K562 (cell line): ENCODE results near the gene GUCA1A. TPM values are rescaled to one million over a fixed set of nuclear protein-coding genes. Genes with fewer than 3 reads are reported as not detected.

Experiments
- CXXC5 ChIP-seq: fragments of 250-450 bp; sonication (Bioruptor Pico); IDR thresholded peaks from 2 replicates; pipeline ENCODE4 v1.8.0; 2022; ENCODE audit warnings: inconsistent platforms, mild to moderate bottlenecking, moderate library complexity
- DPF2 ChIP-seq: fragments of 450-650 bp; IDR thresholded peaks from 2 replicates; pipeline ENCODE4 v1.6.1; 2016
- HIVEP1 ChIP-seq: fragments of 250-450 bp; sonication (Bioruptor Pico); IDR thresholded peaks from 2 replicates; pipeline ENCODE4 v1.4.0; 2020; ENCODE audit warnings: mild to moderate bottlenecking
- JUND ChIP-seq, 2 experiments: IDR thresholded peaks; 2 replicates in 1 of 2; 3 replicates in 1 of 2; pipeline ENCODE4 v1.6.1; 2011; ENCODE audit warnings: borderline replicate concordance in 2 of 2, low read depth in 2 of 2, low read length in 2 of 2, improper control_type of control experiment in 1 of 2, missing biosample characterization in 1 of 2, missing genetic modification characterization in 1 of 2, missing genetic modification reagents in 1 of 2
- MIER1 ChIP-seq: fragments of 450-650 bp; IDR thresholded peaks from 2 replicates; pipeline ENCODE4 v1.6.1; 2016; ENCODE audit warnings: antibody characterized with exemption, mild to moderate bottlenecking, low read depth
- PRPF4 ChIP-seq: fragments of 200-400 bp; formaldehyde crosslinking; IDR thresholded peaks from one replicate; pipeline ENCODE4 v1.6.1; 2017; ENCODE audit warnings: low read length, low read depth, mild to moderate bottlenecking; ENCODE audit not compliant: insufficient read depth, poor library complexity, severe bottlenecking
- ZNF507 ChIP-seq: conservative IDR thresholded peaks from 2 replicates; pipeline ENCODE4 v1.6.1; 2017; ENCODE audit warnings: missing genetic modification characterization, missing compliant biosample characterization
- ZNF696 ChIP-seq: fragments of 250-450 bp; sonication (Bioruptor Pico); conservative IDR thresholded peaks from 2 replicates; pipeline ENCODE4 v1.4.0; 2020; ENCODE audit warnings: mild to moderate bottlenecking, moderate library complexity
- polyA plus RNA-seq, 8 experiments: library from polyadenylated mRNA; depleted of rRNA in 4 of 8; stranded (reverse) in 5 of 8; unstranded in 3 of 8; fragments of >200 nt; fragmentation: Nextera tagmentation in 2 of 8; fragmentation: Illumina TruSeq in 1 of 8; extraction: Ambion mirVana in 2 of 8; extraction: Trizol in 1 of 8; gene quantifications; 2 replicates each; pipeline versions ENCODE4 v1.2.1 to v1.2.3, GENCODE V29; 2011 to 2014; ENCODE audit warnings: inconsistent platforms in 1 of 8, missing spikeins in 1 of 8
- total RNA-seq, 7 experiments: library from RNA; depleted of rRNA in 6 of 7; stranded (reverse); fragments of >200 nt in 6 of 7; fragmentation: Illumina TruSeq in 2 of 7; extraction: Trizol in 2 of 7; gene quantifications; 2 replicates each; pipeline versions ENCODE4 v1.2.1 to v1.2.3, GENCODE V29; 2011 to 2021; ENCODE audit warnings: low replicate concordance in 1 of 7
- TF ChIP-seq, protein P1 (sequence below): fragments of 250-450 bp; sonication (Bioruptor Pico); IDR thresholded peaks from 2 replicates; pipeline ENCODE4 v1.5.0; 2021
- TF ChIP-seq, protein P2 (sequence below): sonication (generic); formaldehyde crosslinking; IDR thresholded peaks from 2 replicates; pipeline ENCODE4 v1.8.0; 2022; ENCODE audit warnings: missing genetic modification reagents, mild to moderate bottlenecking, borderline replicate concordance
- TF ChIP-seq, protein P3 (sequence below): sonication (generic); IDR thresholded peaks from 2 replicates; pipeline ENCODE4 v1.6.1; 2016

The GUCA1A gene
- total and polyA plus RNA-seq, 9 of the 15 experiments (the other 6 are each of a cell fraction or from before 2014, with no cell fraction given), result not detected

DNA sequence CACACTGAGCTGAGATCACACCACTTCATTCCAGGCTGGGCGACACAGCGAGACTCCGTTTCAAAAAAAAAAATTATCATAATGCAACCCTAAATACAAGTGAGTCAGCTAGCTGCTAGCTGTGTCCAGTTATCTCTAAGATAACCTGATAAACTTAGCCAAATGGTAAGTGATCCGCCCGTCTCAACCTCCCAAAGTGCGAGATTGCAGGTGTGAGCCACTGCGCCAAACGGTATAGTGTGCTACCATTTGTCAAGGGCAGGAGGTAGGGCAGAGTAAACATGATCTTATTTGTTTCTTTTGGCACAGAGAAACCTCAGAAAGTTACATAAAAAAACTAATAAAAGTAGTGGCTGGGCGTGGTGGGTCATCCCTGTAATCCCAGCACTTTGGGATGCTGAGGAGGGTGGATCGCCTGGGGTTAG is 26.0 kb upstream of the GUCA1A start (continued):
- TF ChIP-seq DPF2 (peak; percentile 32), ZNF696 (CRISPR knock-in tag) (no peak), JUND (IDR thresholded peaks at IDR 0.05; ENCODE audit: borderline replicate concordance, low read depth, low read length) (peak; percentile 20; the same call in 1 of the 2 replicates), JUND (tag; IDR thresholded peaks at IDR 0.05; ENCODE audit: borderline replicate concordance, low read depth, low read length) (no peak; the same call in 2 of the 3 replicates), CXXC5 (no peak), ZNF507 (tag) (no peak), MIER1 (no peak), HIVEP1 (CRISPR knock-in tag) (no peak), PRPF4 (no peak)
- TF ChIP-seq, protein P1, sequence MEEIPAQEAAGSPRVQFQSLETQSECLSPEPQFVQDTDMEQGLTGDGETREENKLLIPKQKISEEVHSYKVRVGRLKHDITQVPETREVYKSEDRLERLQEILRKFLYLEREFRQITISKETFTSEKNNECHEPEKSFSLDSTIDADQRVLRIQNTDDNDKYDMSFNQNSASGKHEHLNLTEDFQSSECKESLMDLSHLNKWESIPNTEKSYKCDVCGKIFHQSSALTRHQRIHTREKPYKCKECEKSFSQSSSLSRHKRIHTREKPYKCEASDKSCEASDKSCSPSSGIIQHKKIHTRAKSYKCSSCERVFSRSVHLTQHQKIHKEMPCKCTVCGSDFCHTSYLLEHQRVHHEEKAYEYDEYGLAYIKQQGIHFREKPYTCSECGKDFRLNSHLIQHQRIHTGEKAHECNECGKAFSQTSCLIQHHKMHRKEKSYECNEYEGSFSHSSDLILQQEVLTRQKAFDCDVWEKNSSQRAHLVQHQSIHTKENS, result no peak
- TF ChIP-seq, protein P2, sequence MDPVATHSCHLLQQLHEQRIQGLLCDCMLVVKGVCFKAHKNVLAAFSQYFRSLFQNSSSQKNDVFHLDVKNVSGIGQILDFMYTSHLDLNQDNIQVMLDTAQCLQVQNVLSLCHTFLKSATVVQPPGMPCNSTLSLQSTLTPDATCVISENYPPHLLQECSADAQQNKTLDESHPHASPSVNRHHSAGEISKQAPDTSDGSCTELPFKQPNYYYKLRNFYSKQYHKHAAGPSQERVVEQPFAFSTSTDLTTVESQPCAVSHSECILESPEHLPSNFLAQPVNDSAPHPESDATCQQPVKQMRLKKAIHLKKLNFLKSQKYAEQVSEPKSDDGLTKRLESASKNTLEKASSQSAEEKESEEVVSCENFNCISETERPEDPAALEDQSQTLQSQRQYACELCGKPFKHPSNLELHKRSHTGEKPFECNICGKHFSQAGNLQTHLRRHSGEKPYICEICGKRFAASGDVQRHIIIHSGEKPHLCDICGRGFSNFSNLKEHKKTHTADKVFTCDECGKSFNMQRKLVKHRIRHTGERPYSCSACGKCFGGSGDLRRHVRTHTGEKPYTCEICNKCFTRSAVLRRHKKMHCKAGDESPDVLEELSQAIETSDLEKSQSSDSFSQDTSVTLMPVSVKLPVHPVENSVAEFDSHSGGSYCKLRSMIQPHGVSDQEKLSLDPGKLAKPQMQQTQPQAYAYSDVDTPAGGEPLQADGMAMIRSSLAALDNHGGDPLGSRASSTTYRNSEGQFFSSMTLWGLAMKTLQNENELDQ, result no peak
- TF ChIP-seq, protein P3, sequence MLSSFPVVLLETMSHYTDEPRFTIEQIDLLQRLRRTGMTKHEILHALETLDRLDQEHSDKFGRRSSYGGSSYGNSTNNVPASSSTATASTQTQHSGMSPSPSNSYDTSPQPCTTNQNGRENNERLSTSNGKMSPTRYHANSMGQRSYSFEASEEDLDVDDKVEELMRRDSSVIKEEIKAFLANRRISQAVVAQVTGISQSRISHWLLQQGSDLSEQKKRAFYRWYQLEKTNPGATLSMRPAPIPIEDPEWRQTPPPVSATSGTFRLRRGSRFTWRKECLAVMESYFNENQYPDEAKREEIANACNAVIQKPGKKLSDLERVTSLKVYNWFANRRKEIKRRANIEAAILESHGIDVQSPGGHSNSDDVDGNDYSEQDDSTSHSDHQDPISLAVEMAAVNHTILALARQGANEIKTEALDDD, result peak; percentile 93
